MCF 10A (cell line): ENCODE results near the gene SPINT2. TPM values are rescaled to one million over a fixed set of nuclear protein-coding genes. Genes with fewer than 3 reads are reported as not detected.
A peak's percentile ranks its signal among the peaks of the same experiment; 100 is the strongest.

Experiments used
- BruUV-seq: library from RNA; stranded (reverse); fragments of 400-500 nt; replicated peaks from 2 replicates; lab custom pipeline; 2021; lab: Mats Ljungman, UMichigan
- CTCF ChIA-PET: fragments of 300-600 bp; sonication (Branson Sonifier 250); formaldehyde crosslinking; extraction: SDS; loops from one replicate; lab custom pipeline; 2021; ENCODE audit warnings: antibody characterized with exemption, inconsistent platforms; lab: Yijun Ruan, JAX
- POLR2A ChIA-PET: fragments of 300-600, 350-650 bp; sonication (Branson Sonifier 250); formaldehyde crosslinking; extraction: SDS; loops from one replicate; lab custom pipeline; 2020; ENCODE audit warnings: antibody characterized with exemption, inconsistent platforms; lab: Yijun Ruan, JAX
- DNase-seq: peaks from one replicate; pipeline ENCODE4 v3.0.0-alpha.2; 2018; ENCODE audit not compliant: unreplicated experiment
- H3K27ac Mint-ChIP-seq: one replicate; pipeline ENCODE4 v1.8.0; 2022; ENCODE audit warnings: mild to moderate bottlenecking, low read depth, mixed read lengths; ENCODE audit not compliant: unreplicated experiment
- H3K27me3 Mint-ChIP-seq: one replicate; pipeline ENCODE4 v1.8.0; 2022; ENCODE audit warnings: mixed read lengths; ENCODE audit not compliant: insufficient read depth, unreplicated experiment
- H3K36me3 Mint-ChIP-seq: one replicate; pipeline ENCODE4 v1.8.0; 2022; ENCODE audit warnings: mild to moderate bottlenecking, moderate library complexity, mixed read lengths; ENCODE audit not compliant: insufficient read depth, unreplicated experiment
- H3K4me1 Mint-ChIP-seq: one replicate; pipeline ENCODE4 v1.8.0; 2022; ENCODE audit warnings: mixed read lengths; ENCODE audit not compliant: insufficient read depth, unreplicated experiment
- H3K4me3 Mint-ChIP-seq: one replicate; pipeline ENCODE4 v1.8.0; 2022; ENCODE audit warnings: mild to moderate bottlenecking, moderate library complexity, mixed read lengths; ENCODE audit not compliant: unreplicated experiment
- H3K9me3 Mint-ChIP-seq: one replicate; pipeline ENCODE4 v1.8.0; 2022; ENCODE audit warnings: mixed read lengths; ENCODE audit not compliant: unreplicated experiment
- intact Hi-C: fragments of 100-400 bp; cut with micrococcal nuclease; formaldehyde crosslinking; loops from 2 replicates; pipeline ENCODE4 v1.14.1; 2022
- total RNA-seq: library from RNA; stranded (reverse); gene quantifications from 2 replicates; pipeline ENCODE4 v1.2.3, GENCODE V29; 2022
- TF ChIP-seq, protein P1 (sequence below): fragments of 200-600 bp; IDR thresholded peaks from one replicate; pipeline ENCODE4 v1.8.0; 2022; ENCODE audit warnings: antibody characterized with exemption, mild to moderate bottlenecking; ENCODE audit not compliant: unreplicated experiment

The SPINT2 gene
- total RNA-seq, 1 experiment from 2014 or later, result 333 TPM

DNA sequence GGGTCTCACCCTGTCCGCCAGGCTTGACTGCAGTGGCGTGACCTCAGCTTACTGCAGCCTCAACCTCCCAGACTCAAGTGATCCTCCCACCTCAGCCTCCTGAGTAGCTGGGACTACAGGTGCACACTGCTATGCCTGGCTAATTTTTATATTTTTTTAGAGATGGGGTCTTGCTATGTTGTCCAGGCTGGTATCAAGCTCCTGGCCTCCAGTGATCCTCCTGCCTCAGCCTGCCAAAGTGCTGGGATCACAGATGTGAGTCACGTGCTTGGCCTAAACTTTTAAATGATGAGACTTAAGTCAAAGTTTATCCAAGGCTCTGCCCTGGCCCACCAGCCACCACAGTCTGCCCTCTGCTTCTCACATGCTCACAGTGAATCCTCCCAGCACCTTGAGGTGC is 41.9 kb downstream of the SPINT2 start:
- H3K4me1 Mint-ChIP-seq, result peaks cover 18% of the 10 kb centered on the region
- DNase-seq, result no peak
- H3K4me3 Mint-ChIP-seq, result no peak overlapping the region
- ChIA-PET CTCF (no interaction called here), POLR2A (interaction anchor here (0.7 kb wide), 1 partner anchor 12 kb away, joined by 3 read pairs; no protein-coding TSS in a partner anchor)
- H3K27ac Mint-ChIP-seq, result no peak overlapping the region
- no peaks in the 10 kb centered on the region for H3K27me3 Mint-ChIP-seq
- TF ChIP-seq, protein P1, sequence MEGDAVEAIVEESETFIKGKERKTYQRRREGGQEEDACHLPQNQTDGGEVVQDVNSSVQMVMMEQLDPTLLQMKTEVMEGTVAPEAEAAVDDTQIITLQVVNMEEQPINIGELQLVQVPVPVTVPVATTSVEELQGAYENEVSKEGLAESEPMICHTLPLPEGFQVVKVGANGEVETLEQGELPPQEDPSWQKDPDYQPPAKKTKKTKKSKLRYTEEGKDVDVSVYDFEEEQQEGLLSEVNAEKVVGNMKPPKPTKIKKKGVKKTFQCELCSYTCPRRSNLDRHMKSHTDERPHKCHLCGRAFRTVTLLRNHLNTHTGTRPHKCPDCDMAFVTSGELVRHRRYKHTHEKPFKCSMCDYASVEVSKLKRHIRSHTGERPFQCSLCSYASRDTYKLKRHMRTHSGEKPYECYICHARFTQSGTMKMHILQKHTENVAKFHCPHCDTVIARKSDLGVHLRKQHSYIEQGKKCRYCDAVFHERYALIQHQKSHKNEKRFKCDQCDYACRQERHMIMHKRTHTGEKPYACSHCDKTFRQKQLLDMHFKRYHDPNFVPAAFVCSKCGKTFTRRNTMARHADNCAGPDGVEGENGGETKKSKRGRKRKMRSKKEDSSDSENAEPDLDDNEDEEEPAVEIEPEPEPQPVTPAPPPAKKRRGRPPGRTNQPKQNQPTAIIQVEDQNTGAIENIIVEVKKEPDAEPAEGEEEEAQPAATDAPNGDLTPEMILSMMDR, result no peak
- H3K36me3 Mint-ChIP-seq, result peaks cover 40% of the 10 kb centered on the region
- BruUV-seq, result no TSS peak
- intact Hi-C loops, result no loop called here
- H3K9me3 Mint-ChIP-seq, result peaks cover 8% of the 10 kb centered on the region

DNA sequence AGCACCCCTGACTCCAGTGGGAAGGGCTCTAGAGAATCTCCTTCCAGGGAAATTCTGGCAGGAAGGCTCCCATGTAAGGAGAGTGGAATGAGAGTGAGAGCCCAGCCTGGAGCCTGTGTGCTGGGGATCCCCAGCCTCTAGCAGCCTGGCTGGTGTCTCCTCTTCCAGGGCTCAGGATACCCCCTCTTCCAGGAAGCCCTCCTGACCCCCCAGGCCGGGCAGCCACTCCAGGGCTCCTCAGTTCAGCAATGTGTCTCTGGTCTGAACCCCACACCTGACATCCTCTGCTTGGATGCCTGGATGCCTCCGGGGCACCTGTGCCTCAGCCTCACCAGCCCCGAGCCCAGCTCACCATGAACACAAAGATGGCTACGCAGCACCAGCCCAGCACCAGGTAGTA is 42.7 kb downstream of the SPINT2 start:
- Mint-ChIP-seq H3K36me3 (peaks cover 40% of the 10 kb centered on the region), H3K4me1 (peaks cover 18% of the 10 kb centered on the region), H3K27ac (no peak overlapping the region), H3K9me3 (peaks cover 8% of the 10 kb centered on the region), H3K27me3 (no peaks in the 10 kb centered on the region), H3K4me3 (no peak overlapping the region)
- ChIA-PET CTCF (interaction anchor here (0.6 to 0.7 kb wide), 2 partner anchors 42 to 64 kb away, joined by 3 to 4 read pairs; no protein-coding TSS in a partner anchor), POLR2A (no interaction called here)
- no peak for DNase-seq
- TF ChIP-seq, protein P1, result no peak
- no TSS peak for BruUV-seq
- intact Hi-C loops, result no loop called here

DNA sequence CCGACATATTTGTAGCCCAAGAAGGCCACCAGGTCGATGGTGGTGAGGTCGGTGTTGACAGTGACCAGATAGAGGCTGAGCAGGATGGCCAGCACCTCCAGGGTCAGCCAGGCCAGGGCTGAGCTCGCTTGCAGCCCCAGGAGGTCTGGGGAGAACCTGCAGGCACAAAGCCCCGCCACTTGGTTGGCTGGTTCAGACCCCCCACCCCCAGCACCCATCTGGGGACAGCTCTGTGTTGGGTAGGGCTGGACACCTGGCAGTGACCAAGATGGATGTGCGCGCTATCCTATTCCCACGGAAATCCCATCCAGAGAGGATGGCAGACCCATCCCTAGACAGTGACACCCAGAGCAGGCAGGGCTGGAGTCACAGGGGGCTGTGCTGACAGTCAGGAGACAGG is 43.2 kb downstream of the SPINT2 start:
- no TSS peak for BruUV-seq
- ChIA-PET POLR2A (interaction anchor here (0.7 kb wide), 1 partner anchor 11 kb away, joined by 3 read pairs; no protein-coding TSS in a partner anchor), CTCF (interaction anchor here (0.7 to 1.1 kb wide), 2 partner anchors 42 to 61 kb away, joined by 3 to 4 read pairs; no protein-coding TSS in a partner anchor)
- H3K4me3 Mint-ChIP-seq, result no peak overlapping the region
- H3K36me3 Mint-ChIP-seq, result peaks cover 40% of the 10 kb centered on the region
- H3K27ac Mint-ChIP-seq, result peak overlapping the region; percentile 43
- TF ChIP-seq, protein P1, result no peak
- intact Hi-C loops, result no loop called here
- DNase-seq, result no peak
- H3K27me3 Mint-ChIP-seq, result no peaks in the 10 kb centered on the region
- H3K4me1 Mint-ChIP-seq, result peaks cover 18% of the 10 kb centered on the region
- H3K9me3 Mint-ChIP-seq, result peaks cover 8% of the 10 kb centered on the region

DNA sequence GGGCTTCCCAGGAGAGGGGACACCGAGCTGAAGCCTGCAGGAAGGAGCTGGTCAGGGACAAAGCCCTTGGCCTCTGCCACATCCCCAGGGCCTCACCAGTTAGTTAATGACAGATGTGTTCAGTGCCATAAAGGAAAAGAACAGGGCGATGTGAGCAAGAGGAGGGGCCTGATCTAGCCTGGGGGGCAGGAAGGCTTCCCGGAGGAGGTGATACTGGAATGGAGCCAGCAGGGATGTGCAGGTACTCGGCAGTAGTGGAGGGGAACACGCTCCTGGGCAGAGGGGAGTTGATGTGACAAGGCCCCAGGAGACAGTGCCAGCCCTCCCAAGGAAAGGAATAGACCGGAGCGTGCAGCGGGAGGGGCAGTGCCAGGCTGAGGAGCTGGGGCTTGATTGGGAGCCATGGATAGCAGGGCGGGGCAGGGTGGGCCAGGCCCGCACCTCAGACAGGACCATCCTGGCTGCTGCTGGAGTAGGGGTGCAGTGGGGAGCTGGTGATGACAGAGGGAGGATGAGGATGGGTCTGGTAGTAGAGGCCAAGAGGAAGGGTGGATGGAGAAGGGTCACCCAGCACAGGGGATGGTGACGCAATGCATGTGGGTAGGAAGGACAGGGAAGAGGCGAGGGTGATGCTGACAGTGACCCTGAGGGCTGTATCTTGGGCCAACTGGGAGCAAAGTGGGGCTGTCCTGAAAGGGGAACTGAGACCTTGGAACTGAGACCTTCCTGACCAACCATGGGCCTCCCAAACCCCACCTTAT is 43.8 kb downstream of the SPINT2 start:
- peaks cover 8% of the 10 kb centered on the region for H3K9me3 Mint-ChIP-seq
- BruUV-seq, result no TSS peak
- TF ChIP-seq, protein P1, result no peak
- peak overlapping the region; percentile 43 for H3K27ac Mint-ChIP-seq
- H3K4me3 Mint-ChIP-seq, result no peak overlapping the region
- peaks cover 40% of the 10 kb centered on the region for H3K36me3 Mint-ChIP-seq
- H3K4me1 Mint-ChIP-seq, result peaks cover 18% of the 10 kb centered on the region
- CTCF ChIA-PET, result interaction anchor here (1.1 kb wide), 1 partner anchor 62 kb away, joined by 4 read pairs; no protein-coding TSS in a partner anchor
- no peaks in the 10 kb centered on the region for H3K27me3 Mint-ChIP-seq
- POLR2A ChIA-PET, result interaction anchor here (0.7 to 1.7 kb wide), 3 partner anchors 11 to 53 kb away, joined by 3 to 4 read pairs (median 3); no protein-coding TSS in a partner anchor
- intact Hi-C loops, result no loop called here
- no peak for DNase-seq
